Epithelial cell of proximal tubule (primary cell): Measurements from ENCODE around the gene CFAP20. TPM values are rescaled to one million over a fixed set of nuclear protein-coding genes. Genes with fewer than 3 reads are reported as not detected.
"Not testable (repeated sequence)": the region's sequence is repeated elsewhere in the genome, so short reads cannot be mapped to it uniquely, and the experiment has no call there.

Experiments used
- DNase-seq: peaks from one replicate; pipeline ENCODE4 v3.0.0-alpha.2; 2011; ENCODE audit warnings: low read depth
- H3K4me3 ChIP-seq: 2 replicates; pipeline ENCODE4 v1.5.1; 2011; ENCODE audit warnings: low read depth, mild to moderate bottlenecking, low read length
- CTCF ChIP-seq: conservative IDR thresholded peaks from 2 replicates; pipeline ENCODE4 v1.5.1; 2012; ENCODE audit warnings: low read depth, mild to moderate bottlenecking, low read length
- total RNA-seq: library from RNA; depleted of rRNA; stranded (reverse); fragments of >200 nt; gene quantifications from 2 replicates; pipeline ENCODE4 v1.2.3, GENCODE V29; 2015

Gene CFAP20
- total RNA-seq, 1 donor from 2014 or later = 38.6 TPM

- no peak for TF ChIP-seq CTCF
- DNase-seq = no peak
- no peak overlapping the region for H3K4me3 ChIP-seq
Observed at GRCh38 chr16:58082381-58082780, 46.8 kb downstream of the CFAP20 start.

GRCh38 chr16:58080657-58081056 is 48.5 kb downstream of the CFAP20 start:
- not testable (repeated sequence) for H3K4me3 ChIP-seq, DNase-seq

GRCh38 chr16:58077796-58078195 is 51.4 kb downstream of the CFAP20 start:
- DNase-seq = no peak
- H3K4me3 ChIP-seq = no peak overlapping the region
- TF ChIP-seq CTCF = no peak

GRCh38 chr16:58076514-58076913 is 52.7 kb downstream of the CFAP20 start:
- no peak overlapping the region for H3K4me3 ChIP-seq
- DNase-seq = no peak
- TF ChIP-seq CTCF = no peak

DNA sequence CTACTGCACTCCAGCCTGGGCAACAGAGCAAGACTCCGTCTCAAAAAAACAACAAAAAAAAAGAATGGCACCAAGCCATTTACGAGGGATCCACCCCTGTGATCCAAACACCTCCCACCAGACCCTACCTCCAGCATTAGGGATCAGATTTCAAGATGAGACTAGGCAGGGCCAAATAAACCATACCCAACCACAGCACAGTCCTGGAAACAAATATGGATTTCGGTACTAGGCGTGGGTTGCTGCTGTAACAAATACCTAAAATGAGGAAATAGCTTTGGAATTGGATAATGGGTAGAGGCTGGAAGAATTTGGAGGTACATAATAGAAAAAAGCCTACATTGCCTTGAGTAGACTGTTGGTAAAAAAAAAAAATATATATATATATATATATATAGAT is 54.5 kb downstream of the CFAP20 start:
- DNase-seq = no peak
- no peak overlapping the region for H3K4me3 ChIP-seq
- TF ChIP-seq CTCF = no peak

GRCh38 chr16:58073086-58073485 is 56.1 kb downstream of the CFAP20 start:
- not testable (repeated sequence) for H3K4me3 ChIP-seq, DNase-seq

DNA sequence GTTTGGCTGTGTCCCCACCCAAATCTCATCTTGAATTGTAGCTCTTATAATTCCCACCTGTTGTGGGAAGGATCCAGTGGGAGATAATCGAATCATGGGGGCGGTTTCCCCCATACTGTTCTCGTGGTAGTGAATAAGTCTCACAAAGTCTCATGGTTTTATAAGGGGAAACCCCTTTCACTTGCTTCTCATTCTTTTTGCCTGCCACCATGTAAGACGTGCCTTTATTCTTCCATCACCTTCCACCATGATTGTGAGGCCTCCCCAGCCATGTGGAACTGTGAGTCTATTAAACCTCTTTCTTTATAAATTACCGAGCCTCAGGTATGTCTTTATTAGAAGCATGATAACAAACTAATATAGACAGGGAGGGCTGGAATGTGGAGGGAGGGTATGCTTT is 57.0 kb downstream of the CFAP20 start:
- not testable (repeated sequence) for H3K4me3 ChIP-seq, DNase-seq

DNA sequence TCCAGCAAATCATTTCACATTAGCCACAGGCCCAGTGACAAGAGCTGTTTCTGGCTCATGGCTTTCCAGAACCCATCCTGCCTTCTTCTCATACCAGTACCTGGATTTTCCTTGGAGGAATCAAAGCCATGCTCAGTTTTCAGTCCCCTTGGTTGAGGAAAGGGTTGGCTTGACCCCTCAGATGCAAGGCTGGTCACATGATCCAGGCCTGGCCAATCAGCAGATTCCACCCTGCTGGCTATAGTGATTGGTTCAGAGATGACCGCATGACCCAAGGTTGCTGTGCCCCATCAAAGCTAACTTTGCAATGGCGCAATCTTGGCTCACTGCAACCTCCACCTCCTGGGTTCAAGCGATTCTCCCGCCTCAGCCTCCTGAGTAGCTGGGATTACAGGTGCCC is 58.6 kb downstream of the CFAP20 start:
- TF ChIP-seq CTCF = no peak

More for the DNA sequence above, 58.6 kb downstream of the CFAP20 start:
- no peak overlapping the region for H3K4me3 ChIP-seq
- no peak for DNase-seq

Other genes with a start within 250 kb of the CFAP20 start
- gene CNGB1, start 158.3 kb downstream of the CFAP20 start, total RNA-seq = under 0.01 and 1.4 TPM in 2 replicates
- gene ZNF319, start 128.7 kb downstream of the CFAP20 start, total RNA-seq = 3.0 and 9.1 TPM in 2 replicates
- gene USB1, start 128.0 kb downstream of the CFAP20 start, total RNA-seq = 25.4 and 31.2 TPM in 2 replicates
- gene MMP15, start 103.6 kb downstream of the CFAP20 start, total RNA-seq = 24.7 and 36.0 TPM in 2 replicates
- gene CSNK2A2, start 68.7 kb upstream of the CFAP20 start, total RNA-seq = 20.0 and 20.2 TPM in 2 replicates
- not detected in 2 replicates for gene PRSS54, start 165.6 kb upstream of the CFAP20 start, total RNA-seq